Right lobe of liver (tissue), 6 donors: Measurements from ENCODE around the gene C4BPA. TPM values are rescaled to one million over a fixed set of nuclear protein-coding genes. Genes with fewer than 3 reads are reported as not detected.

Source experiments
- ATAC-seq, 4 donors: fragments of 200-7000 bp; cut with Tn5 transposase; one replicate each; pipeline ENCODE4 v1.9.1; 2020; ENCODE audit warnings: mild to moderate bottlenecking in 4 of 4, moderate library complexity in 4 of 4
- DNase-seq, 3 donors: peaks; one replicate each; pipeline ENCODE4 v3.0.0-alpha.2; 2020
- H3K27ac ChIP-seq, 3 donors: fragments of 200-600 bp; one replicate each; pipeline ENCODE4 v1.8.0; 2022
- H3K27me3 ChIP-seq, 2 donors: fragments of 200-600 bp; one replicate each; pipeline ENCODE4 v1.8.0; 2022
- H3K36me3 ChIP-seq, 4 donors: fragments of 200-600 bp; sonication (generic) in 1 of 4; one replicate each; pipeline versions ENCODE4 v1.5.1 to v1.8.0; 2017 to 2022; ENCODE audit warnings: control low read depth in 1 of 4
- H3K4me1 ChIP-seq, 4 donors: fragments of 200-600 bp; sonication (generic) in 1 of 4; one replicate each; pipeline versions ENCODE4 v1.5.1 to v1.8.0; 2017 to 2022; ENCODE audit warnings: control low read depth in 1 of 4
- H3K4me3 ChIP-seq, 3 donors: fragments of 200-600 bp; one replicate each; pipeline ENCODE4 v1.8.0; 2022
- H3K9me3 ChIP-seq, 4 donors: fragments of 200-600 bp; sonication (generic) in 1 of 4; one replicate each; pipeline versions ENCODE4 v1.5.1 to v1.8.0; 2017 to 2022; ENCODE audit warnings: control low read depth in 1 of 4
- CTCF ChIP-seq, 4 donors: fragments of 200-600 bp in 3 of 4; fragments of 450-650 bp in 1 of 4; IDR thresholded peaks; one replicate each; pipeline versions ENCODE4 v1.5.1 to v1.8.0; 2016 to 2022; ENCODE audit warnings: antibody characterized with exemption in 4 of 4, mild to moderate bottlenecking in 2 of 4
- POLR2A ChIP-seq: fragments of 450-650 bp; IDR thresholded peaks from one replicate; pipeline ENCODE4 v1.6.1; 2017; ENCODE audit warnings: antibody characterized with exemption, mild to moderate bottlenecking
- WGBS: methylation state at CpG from one replicate; pipeline ENCODE4 v1.1.6; 2018; ENCODE audit warnings: low coverage, low lambda C conversion rate; ENCODE audit not compliant: insufficient coverage; ENCODE audit errors: missing lambda C conversion rate; 5-methylcytosine and 5-hydroxymethylcytosine counted together
- intact Hi-C, 2 donors: fragments of 100-400 bp; cut with DNase I; formaldehyde crosslinking; loops; one replicate each; pipeline versions ENCODE4 v1.11.2 to v1.14.1; 2022
- total RNA-seq, 6 experiments: library from RNA; depleted of rRNA in 2 of 6; stranded (reverse); fragments of >200 nt in 2 of 6; fragmentation: NEBNext Ultra II Directional in 3 of 6; extraction: Animal tissue kit (Norgen Biotek cat#: 25700) in 3 of 6; gene quantifications; one replicate each; pipeline versions ENCODE4 v1.1.0 to v1.2.4, GENCODE V29; 2016 to 2023
- donor health status: DM: no; HTN: yes; CAD: no.
- donor health status: DM: no; HTN: no; CAD: no.
- donor health status: DM: no; HTN: no; CAD: no.
- donor health status: DM: no; HTN: yes; CAD: no.
- donor health status: DM: no; HTN: yes; CAD: no.

The C4BPA gene
- total RNA-seq, 6 experiments from 2014 or later, result 746 to 1,325 (median 959) TPM

GRCh38 chr1:207063014-207063413, 41.0 kb upstream of the C4BPA start:
- no peak for TF ChIP-seq POLR2A
- TF ChIP-seq CTCF (IDR thresholded peaks at IDR 0.05), result no peak
- DNase-seq, result no peak
- 96% methylated on average over 4 of the region's 5 CpGs for WGBS
- ATAC-seq, result no peak
- Histone ChIP-seq H3K27ac (no peak overlapping the region), H3K36me3 (peaks cover 0 to 37% (median 8%) of the 10 kb centered on the region in 4 donors), H3K27me3 (no peaks in the 10 kb centered on the region), H3K9me3 (no peaks in the 10 kb centered on the region), H3K4me1 (no peaks in the 10 kb centered on the region), H3K4me3 (no peak overlapping the region)
- intact Hi-C loops, result no loop called here

DNA sequence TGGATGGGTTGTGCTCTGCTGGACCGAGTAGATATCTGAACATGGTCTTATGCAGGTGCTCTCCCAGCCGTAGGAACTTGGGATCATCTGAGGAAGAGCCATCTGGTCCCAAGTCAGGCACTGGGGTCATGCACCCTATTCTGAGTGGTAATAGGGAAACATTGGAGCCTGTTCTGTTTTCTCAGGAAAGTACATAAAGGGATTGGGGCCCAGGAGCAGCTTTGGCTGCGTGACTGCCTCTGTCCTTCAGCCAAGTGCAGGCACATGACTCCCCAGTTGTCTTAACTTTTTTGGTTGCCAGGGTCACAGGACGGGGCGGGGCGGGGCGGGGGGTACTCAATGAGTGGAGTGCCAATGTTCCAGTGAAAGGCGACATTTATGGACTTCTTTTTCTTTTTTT, 39.5 kb upstream of the C4BPA start:
- Histone ChIP-seq H3K4me1 (no peaks in the 10 kb centered on the region), H3K27me3 (no peaks in the 10 kb centered on the region), H3K4me3 (no peak overlapping the region), H3K36me3 (peaks cover 0 to 41% (median 8%) of the 10 kb centered on the region in 4 donors), H3K27ac (no peak overlapping the region), H3K9me3 (no peaks in the 10 kb centered on the region)
- ATAC-seq (peak in 2 of 4 donors; percentile 13 to 70), DNase-seq (no peak)
- intact Hi-C loops, result no loop called here
- WGBS, result 90% methylated on average over 5 of the region's 8 CpGs
- TF ChIP-seq POLR2A (no peak), CTCF (IDR thresholded peaks at IDR 0.05) (no peak)

- intact Hi-C loops, result no loop called here
- H3K4me1 ChIP-seq, result no peaks in the 10 kb centered on the region
- H3K4me3 ChIP-seq, result no peak overlapping the region
- no peaks in the 10 kb centered on the region for H3K27me3 ChIP-seq
- H3K27ac ChIP-seq, result no peak overlapping the region
- H3K36me3 ChIP-seq, result peaks cover 0 to 38% (median 7%) of the 10 kb centered on the region in 4 donors
- no peak for DNase-seq
- no peaks in the 10 kb centered on the region for H3K9me3 ChIP-seq
- TF ChIP-seq POLR2A (no peak), CTCF (IDR thresholded peaks at IDR 0.05) (no peak)
- 56% methylated on average over 3 of the region's 3 CpGs for WGBS
- no peak for ATAC-seq
Measured at GRCh38 chr1:207067185-207067584, 36.8 kb upstream of the C4BPA start.

GRCh38 chr1:207067665-207068064, 36.4 kb upstream of the C4BPA start:
- H3K4me1 ChIP-seq, result no peaks in the 10 kb centered on the region
- no peak for DNase-seq
- no peaks in the 10 kb centered on the region for H3K27me3 ChIP-seq
- no peak for ATAC-seq
- no peaks in the 10 kb centered on the region for H3K9me3 ChIP-seq
- intact Hi-C loops, result no loop called here
- H3K4me3 ChIP-seq, result no peak overlapping the region
- 89% methylated on average over 4 of the region's 5 CpGs for WGBS
- H3K36me3 ChIP-seq, result peaks cover 0 to 33% (median 5%) of the 10 kb centered on the region in 4 donors
- TF ChIP-seq POLR2A, result no peak
- TF ChIP-seq CTCF (IDR thresholded peaks at IDR 0.05), result no peak
- no peak overlapping the region for H3K27ac ChIP-seq

- TF ChIP-seq CTCF (IDR thresholded peaks at IDR 0.05) (no peak), POLR2A (no peak)
- intact Hi-C loops, result no loop called here
- Histone ChIP-seq H3K27ac (no peak overlapping the region), H3K4me1 (no peaks in the 10 kb centered on the region), H3K4me3 (no peak overlapping the region), H3K36me3 (peaks cover 0 to 30% (median 3%) of the 10 kb centered on the region in 4 donors), H3K9me3 (no peaks in the 10 kb centered on the region), H3K27me3 (no peaks in the 10 kb centered on the region)
- ATAC-seq, result peak in 3 of 4 donors; percentile 26 to 40 (median 27)
- DNase-seq, result no peak
- WGBS, result 71% methylated on average over 3 of the region's 3 CpGs
Measured at GRCh38 chr1:207069061-207069460, 35.0 kb upstream of the C4BPA start.
